ES-I3 (cell line): Measurements from ENCODE around the gene MPO.

Experiments
- H3K36me3 ChIP-seq: 2 replicates; pipeline ENCODE4 v1.6.1; 2013; ENCODE audit warnings: mild to moderate bottlenecking, low read length, control low read depth, moderate library complexity; ENCODE audit not compliant: insufficient read depth
- H3K4me1 ChIP-seq: 2 replicates; pipeline ENCODE4 v1.6.1; 2013; ENCODE audit warnings: mild to moderate bottlenecking, control low read depth, low read length; ENCODE audit not compliant: insufficient read depth
- H3K9ac ChIP-seq: 2 replicates; pipeline ENCODE4 v1.6.1; 2013; ENCODE audit warnings: low read depth, mild to moderate bottlenecking, low read length, moderate library complexity
- H3K9me3 ChIP-seq: 2 replicates; pipeline ENCODE4 v1.6.1; 2013; ENCODE audit warnings: mild to moderate bottlenecking, low read length, moderate library complexity; ENCODE audit not compliant: control insufficient read depth, insufficient read depth

MPO gene, protein sequence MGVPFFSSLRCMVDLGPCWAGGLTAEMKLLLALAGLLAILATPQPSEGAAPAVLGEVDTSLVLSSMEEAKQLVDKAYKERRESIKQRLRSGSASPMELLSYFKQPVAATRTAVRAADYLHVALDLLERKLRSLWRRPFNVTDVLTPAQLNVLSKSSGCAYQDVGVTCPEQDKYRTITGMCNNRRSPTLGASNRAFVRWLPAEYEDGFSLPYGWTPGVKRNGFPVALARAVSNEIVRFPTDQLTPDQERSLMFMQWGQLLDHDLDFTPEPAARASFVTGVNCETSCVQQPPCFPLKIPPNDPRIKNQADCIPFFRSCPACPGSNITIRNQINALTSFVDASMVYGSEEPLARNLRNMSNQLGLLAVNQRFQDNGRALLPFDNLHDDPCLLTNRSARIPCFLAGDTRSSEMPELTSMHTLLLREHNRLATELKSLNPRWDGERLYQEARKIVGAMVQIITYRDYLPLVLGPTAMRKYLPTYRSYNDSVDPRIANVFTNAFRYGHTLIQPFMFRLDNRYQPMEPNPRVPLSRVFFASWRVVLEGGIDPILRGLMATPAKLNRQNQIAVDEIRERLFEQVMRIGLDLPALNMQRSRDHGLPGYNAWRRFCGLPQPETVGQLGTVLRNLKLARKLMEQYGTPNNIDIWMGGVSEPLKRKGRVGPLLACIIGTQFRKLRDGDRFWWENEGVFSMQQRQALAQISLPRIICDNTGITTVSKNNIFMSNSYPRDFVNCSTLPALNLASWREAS

DNA sequence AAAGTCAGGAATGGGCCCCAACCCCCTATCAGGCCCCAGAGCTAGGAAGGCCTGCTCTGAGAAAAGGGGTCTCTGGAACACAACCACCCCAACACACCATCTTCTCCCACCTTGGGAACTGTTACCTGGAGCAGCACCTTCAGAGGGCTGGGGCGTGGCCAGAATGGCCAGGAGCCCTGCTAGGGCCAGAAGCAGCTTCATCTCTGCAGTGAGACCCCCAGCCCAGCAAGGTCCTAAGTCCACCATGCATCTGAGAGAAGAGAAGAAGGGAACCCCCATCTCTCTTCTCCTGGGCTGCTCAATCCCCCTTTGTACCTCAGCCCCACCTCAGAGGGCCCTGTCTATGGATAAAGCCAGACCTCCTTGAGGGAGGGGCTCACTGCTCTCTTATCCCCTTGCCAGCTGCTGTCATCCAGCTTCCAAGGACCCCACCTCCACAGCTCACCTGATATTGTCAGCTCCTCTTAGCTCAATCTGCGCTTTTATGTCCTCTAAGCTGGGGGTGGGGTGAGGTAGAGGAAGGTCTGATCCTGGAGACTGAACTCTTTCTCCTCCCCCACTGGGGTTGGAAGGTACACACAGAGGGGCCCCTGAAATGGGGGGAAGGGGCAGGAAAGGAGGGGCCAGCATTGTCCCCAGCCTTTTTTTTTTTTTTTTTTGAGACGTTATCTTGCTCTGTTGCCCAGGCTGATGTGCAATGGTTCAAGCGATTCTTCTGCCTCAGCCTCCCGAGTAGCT lies at the start of gene MPO:
TSS of gene MPO (minus strand) at position 456 of the 738 bp plus-strand sequence. CDS start at position 279, 177 bp downstream.
- H3K36me3 ChIP-seq: no peaks in the 10 kb centered on the region
- H3K9ac ChIP-seq: no peak within 1 kb of the TSS

DNA sequence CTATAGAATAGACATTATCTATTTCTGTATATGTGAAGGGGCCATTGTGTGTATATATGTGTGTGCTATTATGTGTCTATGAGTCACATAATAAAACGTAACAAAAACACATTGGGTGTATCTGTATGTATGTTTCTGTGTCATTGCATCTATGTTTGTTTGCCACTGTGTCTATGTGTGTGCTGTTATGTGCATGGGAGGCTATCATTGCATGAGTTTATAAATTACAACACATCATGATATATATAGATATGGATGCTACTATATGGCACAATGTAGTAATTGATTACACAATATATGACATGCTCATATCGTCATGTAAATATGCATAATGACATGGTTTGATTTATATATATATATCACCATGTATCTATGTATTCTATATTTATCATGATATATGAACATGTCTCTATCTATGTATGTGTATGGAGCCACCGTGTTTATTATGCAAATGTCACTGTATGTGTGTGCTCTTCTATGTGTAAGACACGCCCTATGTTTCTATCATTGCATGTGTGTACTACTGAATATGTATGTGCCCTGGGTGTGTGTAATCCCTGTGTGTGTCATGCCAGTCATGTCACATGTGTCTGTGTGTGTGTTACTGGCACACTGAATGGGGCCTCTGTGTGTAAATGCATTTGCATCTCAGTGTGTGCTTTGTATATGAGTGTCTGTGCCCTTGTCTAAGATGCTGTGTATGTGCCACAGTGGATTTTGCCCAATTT lies 49.2 kb upstream of the MPO start:
- Histone ChIP-seq H3K4me1 (peaks cover 34% of the 10 kb centered on the region), H3K9me3 (no peaks in the 10 kb centered on the region), H3K9ac (no peak overlapping the region), H3K36me3 (no peaks in the 10 kb centered on the region)

More for the DNA sequence above, at the start of gene MPO:
- Histone ChIP-seq H3K9me3 (no peaks in the 10 kb centered on the region), H3K4me1 (peaks cover 17% of the 10 kb centered on the region)

DNA sequence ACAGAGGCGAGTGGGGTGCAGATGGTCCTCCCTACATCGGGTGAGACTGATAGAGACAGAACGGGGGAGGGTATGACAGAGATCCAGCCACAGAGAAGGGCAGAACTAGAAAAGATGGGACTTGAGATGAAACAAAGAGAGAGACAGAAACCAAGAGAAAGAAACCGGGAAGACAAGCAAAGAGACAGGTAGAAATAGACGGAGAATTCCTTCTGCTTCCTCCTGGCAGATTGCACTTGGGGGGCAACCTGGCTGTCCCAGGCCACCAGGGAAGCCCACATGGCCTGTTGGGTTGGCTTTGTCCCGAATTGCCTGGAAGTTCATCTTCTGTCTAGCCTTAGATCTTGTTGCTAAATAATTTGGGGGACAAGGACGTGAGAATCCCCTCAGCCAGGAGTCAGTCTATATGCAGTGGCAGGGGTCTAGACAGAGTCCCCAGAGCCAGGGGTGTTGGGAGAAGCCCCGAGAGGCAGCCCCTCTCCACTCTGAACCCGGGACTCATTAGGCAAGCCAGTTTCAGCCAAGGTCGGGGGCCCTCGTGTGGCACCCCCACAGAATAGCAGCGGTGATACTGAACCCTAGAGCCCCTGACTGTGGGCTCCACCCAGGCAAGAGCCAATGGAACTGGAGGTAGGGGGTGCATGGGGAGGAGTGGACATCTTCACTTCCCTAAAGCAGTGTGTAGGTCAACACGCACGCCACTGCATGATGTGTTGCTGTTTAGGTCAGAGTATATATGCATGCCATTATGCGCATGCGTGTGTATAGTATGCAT lies 48.5 kb upstream of the MPO start:
- Histone ChIP-seq H3K9me3 (no peaks in the 10 kb centered on the region), H3K4me1 (peaks cover 31% of the 10 kb centered on the region), H3K36me3 (no peaks in the 10 kb centered on the region), H3K9ac (no peak overlapping the region)

DNA sequence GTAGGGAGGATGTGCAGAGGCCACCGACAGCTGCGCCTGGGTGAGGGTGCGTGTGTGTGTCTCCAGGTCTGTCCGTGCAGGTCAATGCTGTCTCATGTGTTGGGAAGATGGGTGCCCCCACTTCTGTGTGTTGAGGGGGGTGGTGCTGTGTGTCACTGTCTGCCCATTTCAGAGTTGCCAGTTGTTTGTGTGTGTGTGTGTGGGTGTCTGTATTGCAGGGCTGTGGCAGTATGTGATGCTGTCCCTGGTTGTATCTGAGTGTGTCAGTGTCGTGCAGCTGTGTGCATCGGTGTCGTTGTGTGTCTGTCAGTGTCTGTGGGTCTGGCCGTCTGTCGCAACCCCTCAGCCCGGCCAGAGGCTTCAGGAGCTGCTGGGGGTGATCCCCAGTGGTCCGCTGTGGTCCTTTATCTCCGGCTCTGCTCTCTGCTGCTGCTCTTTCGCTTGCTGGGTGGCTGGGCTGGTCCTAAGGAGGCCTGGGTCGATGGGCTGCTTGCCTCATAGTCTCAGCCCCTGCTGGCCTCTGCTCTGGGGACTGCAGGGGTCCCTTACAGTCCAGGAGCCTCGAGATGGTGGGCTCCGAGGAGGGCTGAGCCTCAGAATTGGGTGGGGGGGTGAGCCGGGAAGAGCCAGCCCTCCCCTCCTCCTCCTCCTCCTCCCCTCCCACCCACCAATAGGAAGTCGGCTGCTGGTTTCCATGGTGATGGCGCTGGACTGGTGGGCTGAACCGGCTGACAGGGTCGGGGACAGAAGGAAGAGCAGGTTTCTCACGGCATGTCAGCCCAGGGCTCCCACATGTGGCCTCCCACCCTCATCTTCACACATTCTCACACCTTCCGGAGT lies 47.7 kb upstream of the MPO start, which contains the start of gene TSPOAP1:
TSS of gene TSPOAP1 (minus strand) at position 601 of the 840 bp plus-strand sequence. CDS start 875 bp downstream, outside the sequence.
- no peaks in the 10 kb centered on the region for H3K36me3 ChIP-seq
- peaks cover 36% of the 10 kb centered on the region for H3K4me1 ChIP-seq
- H3K9ac ChIP-seq: no peak within 1 kb of the TSS
- H3K9me3 ChIP-seq: no peaks in the 10 kb centered on the region

DNA sequence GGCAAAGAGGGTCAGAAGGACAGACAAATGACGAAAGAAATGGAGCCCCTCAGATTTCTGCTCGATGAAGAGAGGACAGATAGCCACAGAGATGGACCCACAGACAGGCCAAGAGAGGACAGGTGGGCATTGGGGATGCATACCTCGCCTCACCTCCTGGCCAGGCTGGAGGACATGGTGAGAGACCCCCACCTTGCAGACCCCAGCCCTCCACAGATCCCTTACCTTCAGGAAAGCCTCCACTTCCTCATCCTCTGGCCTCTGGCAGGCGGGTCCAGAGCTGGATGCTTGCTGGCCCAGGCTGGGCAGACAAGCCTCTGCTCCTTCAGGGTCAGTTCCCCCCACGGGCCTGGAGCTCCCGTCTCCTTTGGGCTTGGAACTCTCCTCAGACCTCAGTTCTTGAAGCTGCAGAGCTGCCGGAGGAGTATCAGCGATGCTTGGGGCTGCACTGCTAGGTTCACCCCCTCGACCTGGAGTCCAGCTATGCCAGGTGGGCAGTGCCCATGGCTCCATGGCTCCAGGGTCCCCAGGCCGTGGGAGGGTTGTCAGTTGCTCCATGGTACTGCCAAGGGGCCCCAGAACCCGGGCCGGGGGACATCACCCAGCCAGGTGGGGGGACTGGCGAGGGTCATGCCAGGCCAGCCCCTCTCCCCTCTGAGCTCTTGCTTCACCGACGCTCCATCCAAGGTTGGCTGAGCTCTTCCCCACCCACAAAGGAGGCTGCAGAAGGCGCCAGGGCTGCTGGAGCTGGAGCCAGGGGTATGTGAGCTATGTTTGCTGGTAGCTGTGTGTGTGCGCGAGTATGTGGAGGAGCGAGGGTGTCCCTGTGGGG lies 46.8 kb upstream of the MPO start:
- Histone ChIP-seq H3K4me1 (peaks cover 35% of the 10 kb centered on the region), H3K9me3 (no peaks in the 10 kb centered on the region), H3K9ac (no peak overlapping the region), H3K36me3 (no peaks in the 10 kb centered on the region)

DNA sequence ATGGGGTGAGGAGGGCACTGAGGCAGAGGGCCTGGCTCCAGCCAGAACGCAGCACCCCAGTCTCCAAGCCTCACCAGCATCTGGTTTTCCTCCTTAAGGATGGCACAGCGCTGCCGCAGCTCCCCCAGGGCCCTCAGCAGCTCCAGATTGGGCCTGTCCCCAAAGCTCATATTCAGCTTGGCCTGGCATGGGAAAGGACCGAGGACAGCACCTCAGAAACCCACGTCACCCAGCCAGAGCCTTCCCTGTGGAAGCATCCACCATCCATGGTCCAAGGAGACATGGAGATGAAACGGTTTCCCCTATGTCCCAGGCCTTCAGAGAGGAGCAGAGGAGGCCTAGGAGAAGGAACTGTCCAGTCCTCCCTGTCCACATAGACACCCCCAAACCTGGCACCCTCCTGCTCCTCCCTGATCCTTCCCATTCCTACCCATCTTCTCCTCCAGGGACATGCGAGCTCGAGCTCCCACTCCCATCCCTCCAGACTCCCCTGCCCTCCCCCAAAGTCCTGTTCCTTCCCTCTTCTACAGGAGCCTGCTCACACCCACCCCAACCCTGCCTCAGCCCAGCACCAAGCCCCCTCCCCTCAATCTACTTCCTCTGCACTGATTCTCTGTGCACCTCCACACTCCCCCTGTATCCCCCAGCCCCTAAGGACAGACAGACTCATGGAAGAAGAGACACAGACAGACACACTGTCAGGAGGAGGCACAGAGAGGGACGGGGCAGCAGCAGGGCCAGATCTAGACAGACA lies 46.1 kb upstream of the MPO start:
- Histone ChIP-seq H3K9me3 (no peaks in the 10 kb centered on the region), H3K36me3 (no peaks in the 10 kb centered on the region), H3K9ac (no peak overlapping the region), H3K4me1 (peaks cover 31% of the 10 kb centered on the region)

DNA sequence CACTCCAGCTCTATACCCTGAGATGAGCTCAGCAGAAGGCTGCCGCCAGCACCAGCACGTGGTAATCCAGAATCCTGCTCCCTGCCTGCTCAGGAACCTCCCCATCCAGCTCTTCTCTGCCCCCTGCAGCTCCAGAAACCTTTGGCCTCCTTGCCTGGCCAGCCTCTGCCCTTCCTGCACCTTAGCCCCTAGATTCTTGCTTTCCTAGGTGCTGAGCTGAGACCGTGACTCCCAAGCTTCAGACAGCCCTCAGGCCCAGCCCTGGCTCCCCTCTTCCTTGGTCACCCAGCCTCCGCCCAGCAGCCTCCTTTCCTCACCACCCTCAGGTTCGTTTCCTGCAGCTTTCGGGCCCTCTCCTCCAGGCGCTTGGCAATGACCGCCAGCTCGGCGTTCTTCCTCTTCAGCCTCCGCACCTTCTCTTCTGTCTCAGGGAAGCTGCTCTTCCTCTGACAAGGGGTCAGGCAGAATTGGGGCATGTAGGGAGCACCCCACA lies 45.3 kb upstream of the MPO start:
- no peaks in the 10 kb centered on the region for H3K9me3 ChIP-seq
- H3K4me1 ChIP-seq: peaks cover 24% of the 10 kb centered on the region
- H3K9ac ChIP-seq: no peak overlapping the region
- H3K36me3 ChIP-seq: no peaks in the 10 kb centered on the region

DNA sequence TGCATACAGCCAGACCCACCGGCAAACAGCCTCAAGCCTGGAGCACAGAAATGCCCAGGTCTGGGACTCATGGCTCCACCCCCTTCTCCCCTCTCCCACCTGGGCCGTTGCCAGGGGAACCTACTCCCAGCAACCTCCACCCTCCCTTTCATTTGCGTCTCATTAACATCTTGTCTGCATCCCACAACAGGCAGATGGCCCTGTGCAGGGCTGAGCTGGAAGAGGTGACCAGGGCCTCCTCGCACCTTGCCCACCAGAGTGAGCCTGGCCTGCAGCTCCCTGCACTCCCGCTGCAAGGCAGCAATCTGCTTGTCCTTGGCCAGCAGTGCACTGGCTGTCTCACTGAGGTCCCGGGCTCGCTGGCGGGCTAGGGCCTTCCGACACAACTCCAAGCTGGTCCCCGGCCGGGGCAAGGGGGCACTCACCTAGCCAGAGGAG lies 44.6 kb upstream of the MPO start:
- no peak overlapping the region for H3K9ac ChIP-seq
- H3K4me1 ChIP-seq: peaks cover 20% of the 10 kb centered on the region

DNA sequence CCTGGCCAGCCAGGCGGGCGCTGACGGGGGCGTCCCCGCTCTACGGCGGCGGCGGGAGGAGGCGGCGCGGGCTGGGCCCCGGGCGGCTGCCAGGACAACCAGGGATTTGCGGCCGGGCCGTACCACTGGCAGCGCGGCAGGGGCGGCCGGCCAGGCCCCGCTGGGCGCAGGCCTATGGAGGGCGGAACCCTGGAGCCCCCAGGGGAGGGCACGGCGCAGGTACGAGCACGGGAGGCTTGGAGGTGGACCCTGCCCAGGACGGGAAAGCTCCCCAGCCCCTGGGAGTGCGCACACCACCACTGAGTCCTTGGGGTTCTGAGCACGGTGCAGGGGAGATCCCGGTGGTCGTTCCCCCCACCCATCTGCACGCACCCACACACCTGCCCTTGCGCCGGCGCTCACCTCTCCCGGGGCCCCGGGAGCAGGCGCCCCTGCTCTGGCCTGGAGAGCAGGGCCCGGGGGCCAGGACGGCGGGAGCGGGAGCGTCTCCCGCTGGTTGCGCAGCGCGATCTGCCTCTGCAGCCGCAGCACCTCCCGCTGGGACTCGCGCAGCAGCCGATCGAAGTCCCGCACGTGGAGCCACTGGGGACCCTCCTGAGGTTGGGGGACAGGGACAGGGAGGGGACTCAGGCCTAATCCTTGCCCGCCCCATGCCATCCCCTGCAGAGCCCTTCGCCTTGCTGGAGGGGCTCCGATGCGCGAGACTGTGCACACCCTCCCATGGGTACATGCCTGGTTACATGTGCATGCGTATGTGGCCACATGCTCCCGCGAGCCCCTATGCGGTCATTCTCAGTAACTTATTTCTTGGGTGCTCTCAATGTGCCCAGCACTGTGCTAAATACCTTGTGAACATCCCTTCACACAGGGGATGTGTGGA lies 43.9 kb upstream of the MPO start:
- H3K36me3 ChIP-seq: no peaks in the 10 kb centered on the region
- peak overlapping the region; percentile 66 for H3K9ac ChIP-seq

More for the DNA sequence above, 44.6 kb upstream of the MPO start:
- Histone ChIP-seq H3K9me3 (no peaks in the 10 kb centered on the region), H3K36me3 (no peaks in the 10 kb centered on the region)

DNA sequence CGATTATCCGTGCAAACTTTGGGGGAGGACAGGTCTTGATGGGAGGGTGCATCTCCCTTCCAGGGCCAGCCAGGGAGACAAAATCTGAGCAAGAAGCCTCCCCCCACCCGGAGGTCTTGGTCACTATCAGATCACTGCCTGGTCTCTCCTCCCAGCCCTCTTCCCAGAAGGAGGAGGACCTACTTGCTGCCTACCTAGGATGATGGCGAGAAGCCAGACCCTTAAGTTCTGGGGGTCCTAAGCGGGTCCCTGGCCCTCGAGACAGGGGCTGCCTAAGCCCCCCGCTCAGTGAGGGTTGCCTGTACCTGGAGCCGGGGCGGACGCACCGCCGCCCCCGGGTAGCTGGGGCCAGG lies 43.3 kb upstream of the MPO start:
- Histone ChIP-seq H3K9ac (peak overlapping the region; percentile 66), H3K36me3 (no peaks in the 10 kb centered on the region), H3K4me1 (peaks cover 15% of the 10 kb centered on the region), H3K9me3 (no peaks in the 10 kb centered on the region)

More for the DNA sequence above, 43.9 kb upstream of the MPO start:
- H3K4me1 ChIP-seq: peaks cover 19% of the 10 kb centered on the region
- H3K9me3 ChIP-seq: no peaks in the 10 kb centered on the region
